Chondrocyte (in vitro differentiated cells): ENCODE measurements around the gene FSIP1. TPM values are rescaled to one million over a fixed set of nuclear protein-coding genes. Genes with fewer than 3 reads are reported as not detected.

Source experiments
- DNase-seq: peaks from one replicate; pipeline ENCODE4 v3.0.0; 2021; ENCODE audit warnings: mixed read lengths, low spot score
- H3K27ac Mint-ChIP-seq: one replicate; pipeline ENCODE4 v1.8.0; 2021; ENCODE audit warnings: mild to moderate bottlenecking, moderate library complexity, mixed read lengths; ENCODE audit not compliant: unreplicated experiment
- H3K27me3 Mint-ChIP-seq: 2 replicates; pipeline ENCODE4 v1.8.0; 2021; ENCODE audit warnings: low read depth, mixed read lengths
- H3K36me3 Mint-ChIP-seq: 2 replicates; pipeline ENCODE4 v1.8.0; 2021; ENCODE audit warnings: low read depth, mixed read lengths
- H3K4me1 Mint-ChIP-seq: 2 replicates; pipeline ENCODE4 v1.8.0; 2021; ENCODE audit warnings: low read depth, mild to moderate bottlenecking, mixed read lengths
- H3K4me3 Mint-ChIP-seq: one replicate; pipeline ENCODE4 v1.8.0; 2021; ENCODE audit warnings: mild to moderate bottlenecking, moderate library complexity, mixed read lengths; ENCODE audit not compliant: unreplicated experiment
- H3K9me3 Mint-ChIP-seq: 2 replicates; pipeline ENCODE4 v1.8.0; 2021; ENCODE audit warnings: low read depth, mixed read lengths
- long read RNA-seq: library from polyadenylated mRNA; stranded (forward); transcript quantifications from one replicate; pipeline ENCODE4 v2.0.0, GENCODE V29; 2021
- total RNA-seq: library from RNA; stranded (reverse); gene quantifications from 3 replicates; pipeline ENCODE4 v1.2.1, GENCODE V29; 2021
- TF ChIP-seq, protein P1 (sequence below): fragments of 200-600 bp; sonication (generic); IDR thresholded peaks from 2 replicates; pipeline ENCODE4 v1.5.0; 2021; ENCODE audit warnings: antibody characterized with exemption, mild to moderate bottlenecking, moderate library complexity

FSIP1 gene
- 0.40 to 2.9 TPM (median 0.79 TPM) in 3 replicates for total RNA-seq
- long read RNA-seq, partial matches to known transcripts = 0 of 39 reads
- long read RNA-seq, other reads (novel, unspliced or antisense) = 37 of 39 reads

- no peaks in the 10 kb centered on the region for H3K9me3 Mint-ChIP-seq
- H3K36me3 Mint-ChIP-seq = no peaks in the 10 kb centered on the region
- TF ChIP-seq, protein P1, sequence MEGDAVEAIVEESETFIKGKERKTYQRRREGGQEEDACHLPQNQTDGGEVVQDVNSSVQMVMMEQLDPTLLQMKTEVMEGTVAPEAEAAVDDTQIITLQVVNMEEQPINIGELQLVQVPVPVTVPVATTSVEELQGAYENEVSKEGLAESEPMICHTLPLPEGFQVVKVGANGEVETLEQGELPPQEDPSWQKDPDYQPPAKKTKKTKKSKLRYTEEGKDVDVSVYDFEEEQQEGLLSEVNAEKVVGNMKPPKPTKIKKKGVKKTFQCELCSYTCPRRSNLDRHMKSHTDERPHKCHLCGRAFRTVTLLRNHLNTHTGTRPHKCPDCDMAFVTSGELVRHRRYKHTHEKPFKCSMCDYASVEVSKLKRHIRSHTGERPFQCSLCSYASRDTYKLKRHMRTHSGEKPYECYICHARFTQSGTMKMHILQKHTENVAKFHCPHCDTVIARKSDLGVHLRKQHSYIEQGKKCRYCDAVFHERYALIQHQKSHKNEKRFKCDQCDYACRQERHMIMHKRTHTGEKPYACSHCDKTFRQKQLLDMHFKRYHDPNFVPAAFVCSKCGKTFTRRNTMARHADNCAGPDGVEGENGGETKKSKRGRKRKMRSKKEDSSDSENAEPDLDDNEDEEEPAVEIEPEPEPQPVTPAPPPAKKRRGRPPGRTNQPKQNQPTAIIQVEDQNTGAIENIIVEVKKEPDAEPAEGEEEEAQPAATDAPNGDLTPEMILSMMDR = no peak
- peak within 1 kb of the TSS; percentile 95 for H3K27ac Mint-ChIP-seq
- H3K27me3 Mint-ChIP-seq = no peaks in the 10 kb centered on the region
- peaks cover 40% of the 10 kb centered on the region for H3K4me1 Mint-ChIP-seq
- H3K4me3 Mint-ChIP-seq = peak within 1 kb of the TSS; percentile 93
- peak; percentile 98 for DNase-seq
These were observed at the start of gene FSIP1 for GRCh38 chr15:39782441-39783138. TSS of gene FSIP1 (minus strand) at chr15:39782841. CDS start at chr15:39776524, 6,317 bp downstream.

DNA sequence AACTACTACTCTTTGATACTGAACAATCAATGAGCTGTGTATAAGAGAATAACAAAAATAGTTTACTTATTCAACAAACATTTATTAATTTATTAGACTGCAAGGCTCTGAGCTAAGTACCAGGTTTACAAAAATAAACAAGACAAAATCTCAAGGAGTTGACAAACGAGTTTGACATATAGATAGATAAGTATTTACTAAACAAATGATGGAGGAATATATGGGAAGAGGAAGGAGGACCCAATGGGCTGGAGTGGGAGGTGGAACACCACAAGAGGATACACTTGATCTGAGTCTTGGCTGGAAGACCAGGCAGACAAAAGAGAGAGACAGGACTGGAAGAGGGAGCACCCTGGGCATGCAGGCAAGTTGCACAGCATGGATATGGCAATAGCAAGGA lies 47.5 kb upstream of the FSIP1 start:
- H3K27ac Mint-ChIP-seq = peak overlapping the region; percentile 18
- H3K27me3 Mint-ChIP-seq = no peaks in the 10 kb centered on the region
- H3K4me1 Mint-ChIP-seq = peaks cover 34% of the 10 kb centered on the region
- no peak overlapping the region for H3K4me3 Mint-ChIP-seq
- H3K36me3 Mint-ChIP-seq = no peaks in the 10 kb centered on the region
- DNase-seq = no peak
- TF ChIP-seq, protein P1 = no peak
- no peaks in the 10 kb centered on the region for H3K9me3 Mint-ChIP-seq

DNA sequence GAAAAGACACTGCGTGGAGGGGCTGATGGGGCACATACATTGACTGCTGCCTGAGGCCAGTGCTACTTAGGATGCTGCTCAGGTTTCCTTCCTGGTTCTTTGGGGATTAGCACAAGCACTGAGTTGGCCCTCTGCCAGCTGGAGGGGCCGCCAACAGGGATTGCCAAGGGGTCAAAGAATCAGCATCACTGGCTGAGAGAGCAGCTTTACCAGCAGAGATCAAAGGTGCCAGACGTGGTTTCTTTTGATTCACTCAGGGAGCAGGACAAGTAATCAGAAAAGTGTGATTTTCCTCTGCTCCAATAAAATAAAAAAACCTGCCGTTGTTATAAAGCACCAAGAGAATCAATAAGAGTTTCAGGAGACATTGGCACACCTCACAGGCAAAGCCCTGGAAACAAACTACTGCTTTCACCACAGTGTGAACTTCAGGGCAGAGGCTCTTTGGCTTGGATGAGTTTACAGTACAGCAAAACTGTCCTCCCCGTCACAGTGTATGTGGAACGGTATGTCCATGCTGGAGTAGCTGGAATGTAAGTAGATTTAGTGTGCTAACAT lies 45.8 kb upstream of the FSIP1 start:
- TF ChIP-seq, protein P1 = no peak
- peak overlapping the region; percentile 90 for H3K27ac Mint-ChIP-seq
- H3K27me3 Mint-ChIP-seq = no peaks in the 10 kb centered on the region
- peak overlapping the region; percentile 45 for H3K4me3 Mint-ChIP-seq
- DNase-seq = no peak
- no peaks in the 10 kb centered on the region for H3K36me3 Mint-ChIP-seq
- peaks cover 27% of the 10 kb centered on the region for H3K4me1 Mint-ChIP-seq
- peaks cover 6% of the 10 kb centered on the region for H3K9me3 Mint-ChIP-seq

DNA sequence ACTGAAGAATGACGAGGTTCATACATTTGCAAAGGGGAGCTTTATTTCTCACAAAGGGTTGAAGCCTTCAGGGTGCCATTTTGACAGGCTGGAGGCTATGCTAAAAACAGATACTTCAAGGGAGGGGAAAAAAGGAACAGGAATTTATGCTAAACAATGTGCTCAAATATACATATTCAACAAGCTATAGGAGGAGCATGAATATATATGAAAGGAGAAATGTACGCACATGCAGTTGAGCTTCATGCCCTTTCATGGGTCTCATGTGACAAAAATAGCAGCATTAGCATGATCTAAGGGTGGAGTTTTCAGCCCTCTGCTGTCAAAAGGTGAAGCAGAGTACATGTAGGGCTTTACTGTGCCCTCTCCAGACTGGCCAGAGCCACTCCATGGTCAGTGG lies 44.3 kb upstream of the FSIP1 start:
- DNase-seq = no peak
- Mint-ChIP-seq H3K4me3 (no peak overlapping the region), H3K9me3 (peaks cover 6% of the 10 kb centered on the region), H3K36me3 (no peaks in the 10 kb centered on the region), H3K4me1 (peaks cover 21% of the 10 kb centered on the region), H3K27ac (no peak overlapping the region), H3K27me3 (no peaks in the 10 kb centered on the region)
- TF ChIP-seq, protein P1 = no peak

- Mint-ChIP-seq H3K27me3 (no peaks in the 10 kb centered on the region), H3K4me1 (peaks cover 15% of the 10 kb centered on the region), H3K27ac (no peak overlapping the region), H3K9me3 (peaks cover 6% of the 10 kb centered on the region), H3K4me3 (no peak overlapping the region), H3K36me3 (no peaks in the 10 kb centered on the region)
- TF ChIP-seq, protein P1 = no peak
- DNase-seq = no peak
These were observed 41.0 kb upstream of the FSIP1 start for GRCh38 chr15:39823634-39824033.
